Effector memory CD4-positive, alpha-beta T cell (primary cell): Measurements from ENCODE around the gene KRT222.

ENCODE experiments used
- DNase-seq, 3 donors: peaks; one replicate each; pipeline ENCODE4 v3.0.0-alpha.2; 2020
- H3K27ac ChIP-seq: 2 replicates; pipeline ENCODE4 v1.7.0; 2013; ENCODE audit warnings: mild to moderate bottlenecking, low read length, moderate library complexity; ENCODE audit not compliant: insufficient read depth, poor library complexity, severe bottlenecking
- H3K27me3 ChIP-seq: replicated peaks from 2 replicates; pipeline ENCODE4 v1.7.0; 2013; ENCODE audit warnings: mild to moderate bottlenecking, low read length; ENCODE audit not compliant: insufficient read depth, control insufficient read depth, poor library complexity, severe bottlenecking
- H3K36me3 ChIP-seq: 2 replicates; pipeline ENCODE4 v1.7.0; 2013; ENCODE audit warnings: mild to moderate bottlenecking, low read length, moderate library complexity; ENCODE audit not compliant: control insufficient read depth, insufficient read depth
- H3K4me1 ChIP-seq: 2 replicates; pipeline ENCODE4 v1.7.0; 2013; ENCODE audit warnings: low read length, mild to moderate bottlenecking; ENCODE audit not compliant: control insufficient read depth, insufficient read depth, poor library complexity, severe bottlenecking
- H3K4me3 ChIP-seq: 2 replicates; pipeline ENCODE4 v1.7.0; 2013; ENCODE audit warnings: low read length, low read depth, mild to moderate bottlenecking; ENCODE audit not compliant: insufficient read depth, poor library complexity, severe bottlenecking
- H3K9me3 ChIP-seq: 2 replicates; pipeline ENCODE4 v1.7.0; 2013; ENCODE audit warnings: mild to moderate bottlenecking, low read length, moderate library complexity; ENCODE audit not compliant: control insufficient read depth

The KRT222 gene

GRCh38 chr17:40666331-40666730 is 1.4 kb upstream of the KRT222 start:
- no peak for DNase-seq
- Histone ChIP-seq H3K36me3 (no peaks in the 10 kb centered on the region), H3K27me3 (peaks cover 7% of the 10 kb centered on the region), H3K4me3 (no peak overlapping the region), H3K9me3 (no peaks in the 10 kb centered on the region), H3K4me1 (no peaks in the 10 kb centered on the region), H3K27ac (no peak overlapping the region)

GRCh38 chr17:40663252-40663651 is 1.7 kb downstream of the KRT222 start:
- H3K36me3 ChIP-seq, result no peaks in the 10 kb centered on the region
- no peak overlapping the region for H3K4me3 ChIP-seq
- H3K4me1 ChIP-seq, result no peaks in the 10 kb centered on the region
- no peaks in the 10 kb centered on the region for H3K9me3 ChIP-seq
- no peak overlapping the region for H3K27ac ChIP-seq
- peaks cover 7% of the 10 kb centered on the region for H3K27me3 ChIP-seq
- DNase-seq, result no peak

- Histone ChIP-seq H3K9me3 (no peaks in the 10 kb centered on the region), H3K27ac (no peak overlapping the region), H3K36me3 (no peaks in the 10 kb centered on the region), H3K4me3 (no peak overlapping the region), H3K27me3 (no peaks in the 10 kb centered on the region), H3K4me1 (no peaks in the 10 kb centered on the region)
- DNase-seq, result no peak
Measured at GRCh38 chr17:40659911-40660310, 5.1 kb downstream of the KRT222 start.

- Histone ChIP-seq H3K4me3 (no peak overlapping the region), H3K36me3 (no peaks in the 10 kb centered on the region), H3K9me3 (no peaks in the 10 kb centered on the region), H3K4me1 (no peaks in the 10 kb centered on the region), H3K27me3 (no peaks in the 10 kb centered on the region), H3K27ac (no peak overlapping the region)
- DNase-seq, result no peak
Measured at GRCh38 chr17:40658396-40658795, 6.6 kb downstream of the KRT222 start.

GRCh38 chr17:40651939-40652338 is 13.0 kb downstream of the KRT222 start:
- no peak overlapping the region for H3K27ac ChIP-seq
- H3K9me3 ChIP-seq, result no peaks in the 10 kb centered on the region
- no peak for DNase-seq
- H3K36me3 ChIP-seq, result no peaks in the 10 kb centered on the region
- H3K4me1 ChIP-seq, result peaks cover 3% of the 10 kb centered on the region
- no peaks in the 10 kb centered on the region for H3K27me3 ChIP-seq
- no peak overlapping the region for H3K4me3 ChIP-seq

- DNase-seq, result no peak
- Histone ChIP-seq H3K4me1 (peaks cover 10% of the 10 kb centered on the region), H3K9me3 (no peaks in the 10 kb centered on the region), H3K4me3 (peak overlapping the region; percentile 88), H3K27ac (peak overlapping the region; percentile 98), H3K27me3 (no peaks in the 10 kb centered on the region), H3K36me3 (peaks cover 13% of the 10 kb centered on the region)
Measured at GRCh38 chr17:40648384-40648968, 16.5 kb downstream of the KRT222 start.

- Histone ChIP-seq H3K36me3 (peaks cover 18% of the 10 kb centered on the region), H3K27me3 (no peaks in the 10 kb centered on the region), H3K9me3 (no peaks in the 10 kb centered on the region), H3K27ac (peak within 1 kb of the TSS; percentile 98), H3K4me3 (peak within 1 kb of the TSS; percentile 88), H3K4me1 (peaks cover 10% of the 10 kb centered on the region)
- DNase-seq, result peak; percentile 54 to 63 (median 62)
Measured at GRCh38 chr17:40647624-40648383, 17.2 kb downstream of the KRT222 start, which contains the start of gene SMARCE1. SMARCE1 (minus strand) TSS chr17:40647818; CDS start chr17:40645802, 2,016 bp downstream.

- Histone ChIP-seq H3K9me3 (no peaks in the 10 kb centered on the region), H3K4me1 (peaks cover 10% of the 10 kb centered on the region), H3K27ac (peak overlapping the region; percentile 98), H3K27me3 (no peaks in the 10 kb centered on the region), H3K4me3 (peak overlapping the region; percentile 88), H3K36me3 (peaks cover 22% of the 10 kb centered on the region)
- DNase-seq, result peak in 2 of 3 donors; percentile 21 to 31
Measured at GRCh38 chr17:40646791-40647623, 18.0 kb downstream of the KRT222 start.

- H3K36me3 ChIP-seq, result peaks cover 33% of the 10 kb centered on the region
- no peak for DNase-seq
- peaks cover 10% of the 10 kb centered on the region for H3K4me1 ChIP-seq
- no peaks in the 10 kb centered on the region for H3K9me3 ChIP-seq
- no peak overlapping the region for H3K4me3 ChIP-seq
- no peaks in the 10 kb centered on the region for H3K27me3 ChIP-seq
- no peak overlapping the region for H3K27ac ChIP-seq
Measured at GRCh38 chr17:40645943-40646342, 19.0 kb downstream of the KRT222 start.
